Stimulated activated CD4-positive, alpha-beta T cell treated with anti-CD3 and anti-CD28 coated beads, Interleukin-12 subunit alpha, Interleukin-12 subunit beta, amount 100 ng/mL, for 48 hours (primary cell): ENCODE results near the gene TSPAN5.
"Not testable (repeated sequence)": the region's sequence is repeated elsewhere in the genome, so short reads cannot be mapped to it uniquely, and the experiment has no call there.

Source experiments
- DNase-seq, 3 donors: peaks; one replicate each; pipeline ENCODE4 v3.0.0-alpha.2; 2020; ENCODE audit warnings: low read depth in 2 of 3, low spot score in 1 of 3

Gene TSPAN5

GRCh38 chr4:98469771-98470170 lies 188.6 kb downstream of the TSPAN5 start:
- no peak for DNase-seq

- DNase-seq, result no peak
Measured at GRCh38 chr4:98468709-98469108, 189.7 kb downstream of the TSPAN5 start.

- peak; percentile 56 to 62 (median 61) for DNase-seq
Measured at GRCh38 chr4:98467627-98468072, 190.8 kb downstream of the TSPAN5 start.

- DNase-seq, result no peak
Measured at GRCh38 chr4:98466868-98467599, 191.4 kb downstream of the TSPAN5 start.

GRCh38 chr4:98462487-98462886 lies 195.9 kb downstream of the TSPAN5 start:
- DNase-seq, result no peak

GRCh38 chr4:98461121-98461865 lies 197.1 kb downstream of the TSPAN5 start:
- not testable (repeated sequence) for DNase-seq

GRCh38 chr4:98457422-98457821 lies 201.0 kb downstream of the TSPAN5 start:
- DNase-seq, result not testable (repeated sequence)

- no peak for DNase-seq
Measured at GRCh38 chr4:98452091-98452490, 206.3 kb downstream of the TSPAN5 start.

- DNase-seq, result no peak
Measured at GRCh38 chr4:98448908-98449307, 209.5 kb downstream of the TSPAN5 start.

- no peak for DNase-seq
Measured at GRCh38 chr4:98447648-98448047, 210.8 kb downstream of the TSPAN5 start.

- peak; percentile 36 to 54 (median 41) for DNase-seq
Measured at GRCh38 chr4:98446499-98447375, 211.7 kb downstream of the TSPAN5 start.

- DNase-seq, result no peak
Measured at GRCh38 chr4:98444371-98444770, 214.0 kb downstream of the TSPAN5 start.

GRCh38 chr4:98434816-98435215 lies 223.6 kb downstream of the TSPAN5 start:
- no peak for DNase-seq

- no peak for DNase-seq
Measured at GRCh38 chr4:98433691-98434090, 224.7 kb downstream of the TSPAN5 start.

GRCh38 chr4:98430708-98431403 lies 227.6 kb downstream of the TSPAN5 start:
- no peak for DNase-seq

GRCh38 chr4:98423009-98423408 lies 235.4 kb downstream of the TSPAN5 start:
- no peak for DNase-seq

- DNase-seq, result no peak
Measured at GRCh38 chr4:98421111-98421510, 237.3 kb downstream of the TSPAN5 start.
